ENCODE data around the gene ADISSP.

The ADISSP gene

DNA sequence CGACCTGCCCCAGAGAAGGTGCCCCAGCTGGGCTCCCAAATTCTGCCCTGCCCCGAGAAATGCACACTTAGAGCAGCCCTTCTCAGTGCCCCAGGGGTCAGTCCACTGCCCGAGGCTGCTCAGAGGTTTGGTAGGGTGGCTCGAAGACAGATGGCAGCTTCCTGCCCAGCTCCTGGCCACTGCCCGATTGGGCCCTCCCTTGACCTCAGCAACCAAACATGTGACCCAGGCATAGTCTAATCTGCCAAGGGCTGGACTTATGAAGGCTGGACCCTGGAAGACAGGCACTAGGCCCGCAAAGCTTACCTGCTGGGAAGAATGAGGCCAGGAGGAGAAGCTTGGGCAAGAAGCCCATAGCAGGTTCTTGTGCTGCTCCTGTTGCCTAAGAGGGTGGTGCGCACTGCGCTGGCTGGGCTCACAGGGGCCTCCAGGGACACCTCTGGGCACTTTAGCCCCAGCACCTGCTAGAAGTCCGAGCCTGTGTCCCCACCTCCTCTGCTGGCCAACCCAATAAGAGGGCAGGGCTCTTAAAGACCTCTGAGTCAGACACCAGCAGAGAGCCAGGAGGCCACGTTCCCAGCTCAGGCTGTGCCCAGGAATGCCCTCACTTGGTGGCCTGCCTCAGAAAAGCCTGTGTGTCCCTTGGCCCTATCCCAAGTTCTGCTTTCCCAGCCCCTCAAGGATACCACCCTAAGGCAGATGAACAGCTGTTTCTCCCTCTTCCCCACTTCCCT lies 60.6 kb downstream of the ADISSP start:
- no peak for TF ChIP-seq EZH2phosphoT487 (conservative IDR thresholded peaks at IDR 0.05; ENCODE audit: low read length)
- TF ChIP-seq CTCF (IDR thresholded peaks at IDR 0.05; ENCODE audit: insufficient read depth, low read length, poor library complexity, severe bottlenecking) = no peak
- Histone ChIP-seq H2AFZ (ENCODE audit: low read depth, low read length, severe bottlenecking) (no peak overlapping the region), H3K9ac (ENCODE audit: low read length) (no peak overlapping the region)

DNA sequence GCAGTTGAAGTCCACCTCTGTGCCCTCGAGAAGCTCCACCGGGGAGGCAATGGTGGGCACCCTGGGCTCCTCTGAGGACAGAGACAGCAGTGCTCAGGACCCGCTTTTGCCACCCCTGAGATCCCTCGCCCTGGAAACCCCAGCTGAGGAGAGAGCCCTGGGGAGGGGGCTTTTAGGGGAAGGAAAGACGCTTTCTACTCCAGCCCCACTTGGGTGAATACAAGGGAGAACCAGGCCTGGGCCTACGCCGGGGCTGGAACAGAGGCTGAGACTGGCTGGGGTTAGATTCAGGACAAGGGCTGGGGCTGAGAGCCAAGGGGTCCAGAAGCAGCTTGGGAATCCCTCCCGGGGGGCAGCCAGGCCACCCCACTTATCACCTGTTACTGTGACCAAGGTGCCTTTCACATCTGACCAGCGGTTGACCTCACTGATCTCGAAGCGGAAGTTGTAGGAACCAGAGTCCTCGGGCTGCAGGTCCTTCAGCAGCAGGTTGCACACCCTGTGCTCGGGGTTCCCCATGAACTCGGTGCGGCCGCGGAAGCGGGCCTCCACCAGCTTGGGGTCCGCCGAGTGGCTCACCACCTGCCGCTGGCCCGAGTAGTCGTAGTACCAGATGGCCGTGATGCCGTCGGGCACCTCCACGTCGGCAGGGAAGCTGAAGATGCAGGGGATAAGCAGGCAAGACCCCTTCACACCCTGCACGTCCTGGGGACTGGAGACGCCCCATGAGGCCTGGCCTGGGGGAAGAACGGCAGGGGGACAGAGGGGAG lies 61.4 kb downstream of the ADISSP start:
- no peaks in the 10 kb centered on the region for H3K36me3 ChIP-seq (ENCODE audit: low read length)
- no peaks in the 10 kb centered on the region for H3K79me2 ChIP-seq (ENCODE audit: insufficient read depth, low read length)
- no peak overlapping the region for H3K9ac ChIP-seq (ENCODE audit: low read length)
- H4K20me1 ChIP-seq (ENCODE audit: low read depth, low read length) = no peaks in the 10 kb centered on the region
- H3K27ac ChIP-seq (ENCODE audit: low read depth, low read length) = no peak overlapping the region
- H3F3A ChIP-seq (ENCODE audit: insufficient read depth) = no peaks in the 10 kb centered on the region
- TF ChIP-seq EZH2phosphoT487 (conservative IDR thresholded peaks at IDR 0.05; ENCODE audit: low read length) = no peak
- TF ChIP-seq CTCF (IDR thresholded peaks at IDR 0.05; ENCODE audit: insufficient read depth, low read length, poor library complexity, severe bottlenecking) = no peak
- H3K9me2 ChIP-seq (replicated peaks; ENCODE audit: insufficient read depth, low read length) = no peaks in the 10 kb centered on the region
- H3K9me3 ChIP-seq (ENCODE audit: insufficient read depth, low read length) = no peaks in the 10 kb centered on the region
- no peak overlapping the region for H3K4me2 ChIP-seq (ENCODE audit: low read depth, low read length, poor library complexity, severe bottlenecking)
- no peak overlapping the region for H3K4me3 ChIP-seq (ENCODE audit: insufficient read depth, low read length, poor library complexity, severe bottlenecking)
- H2AFZ ChIP-seq (ENCODE audit: low read depth, low read length, severe bottlenecking) = no peak overlapping the region
- no peaks in the 10 kb centered on the region for H3K27me3 ChIP-seq (ENCODE audit: low read length)

More for the DNA sequence above, 60.6 kb downstream of the ADISSP start:
- no peak overlapping the region for H3K4me3 ChIP-seq (ENCODE audit: insufficient read depth, low read length, poor library complexity, severe bottlenecking)
- H3K79me2 ChIP-seq (ENCODE audit: insufficient read depth, low read length) = no peaks in the 10 kb centered on the region
- H3K36me3 ChIP-seq (ENCODE audit: low read length) = no peaks in the 10 kb centered on the region
- no peaks in the 10 kb centered on the region for H3F3A ChIP-seq (ENCODE audit: insufficient read depth)
- H3K27ac ChIP-seq (ENCODE audit: low read depth, low read length) = no peak overlapping the region
- no peak overlapping the region for H3K4me2 ChIP-seq (ENCODE audit: low read depth, low read length, poor library complexity, severe bottlenecking)
- no peaks in the 10 kb centered on the region for H3K9me2 ChIP-seq (replicated peaks; ENCODE audit: insufficient read depth, low read length)
- H3K9me3 ChIP-seq (ENCODE audit: insufficient read depth, low read length) = no peaks in the 10 kb centered on the region
- no peaks in the 10 kb centered on the region for H4K20me1 ChIP-seq (ENCODE audit: low read depth, low read length)
- H3K27me3 ChIP-seq (ENCODE audit: low read length) = no peaks in the 10 kb centered on the region

GRCh38 chr20:3705491-3705969 lies 62.0 kb downstream of the ADISSP start:
- H3K27me3 ChIP-seq (ENCODE audit: low read length) = no peaks in the 10 kb centered on the region
- TF ChIP-seq EZH2phosphoT487 (conservative IDR thresholded peaks at IDR 0.05; ENCODE audit: low read length) (no peak), CTCF (IDR thresholded peaks at IDR 0.05; ENCODE audit: insufficient read depth, low read length, poor library complexity, severe bottlenecking) (no peak)
- no peaks in the 10 kb centered on the region for H4K20me1 ChIP-seq (ENCODE audit: low read depth, low read length)
- H3K4me3 ChIP-seq (ENCODE audit: insufficient read depth, low read length, poor library complexity, severe bottlenecking) = no peak overlapping the region
- no peaks in the 10 kb centered on the region for H3F3A ChIP-seq (ENCODE audit: insufficient read depth)
- no peaks in the 10 kb centered on the region for H3K79me2 ChIP-seq (ENCODE audit: insufficient read depth, low read length)
- no peak overlapping the region for H3K4me2 ChIP-seq (ENCODE audit: low read depth, low read length, poor library complexity, severe bottlenecking)
- no peak overlapping the region for H3K27ac ChIP-seq (ENCODE audit: low read depth, low read length)
- H3K9me2 ChIP-seq (replicated peaks; ENCODE audit: insufficient read depth, low read length) = no peaks in the 10 kb centered on the region
- no peaks in the 10 kb centered on the region for H3K36me3 ChIP-seq (ENCODE audit: low read length)
- H3K9me3 ChIP-seq (ENCODE audit: insufficient read depth, low read length) = no peaks in the 10 kb centered on the region
- H3K9ac ChIP-seq (ENCODE audit: low read length) = no peak overlapping the region
- no peak overlapping the region for H2AFZ ChIP-seq (ENCODE audit: low read depth, low read length, severe bottlenecking)

All from SU-DHL-6 (cell line).